Measurements from ENCODE around the gene SLIRP. TPM values are rescaled to one million over a fixed set of nuclear protein-coding genes. Genes with fewer than 3 reads are reported as not detected.

Gene SLIRP
- total RNA-seq, 1 donor from 2014 or later = 90.1 TPM

DNA sequence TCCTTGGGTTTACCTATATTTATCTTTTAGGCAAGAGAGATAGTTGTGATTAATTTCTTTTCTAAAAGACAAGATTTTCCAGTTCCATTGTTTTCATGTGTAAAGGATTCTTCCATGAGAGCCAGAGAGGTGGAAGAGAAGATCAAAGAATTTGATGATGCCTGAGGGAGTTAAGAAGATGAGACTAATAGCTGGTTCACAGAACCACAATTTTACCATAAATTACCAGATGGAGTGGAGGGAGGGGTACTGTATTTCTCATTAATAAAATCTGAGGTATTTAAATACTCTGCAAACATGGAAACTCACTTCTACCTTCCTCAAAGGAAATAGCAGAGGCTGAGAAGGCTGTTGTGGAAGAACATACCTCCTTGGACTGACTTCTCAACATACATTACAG, 34.7 kb upstream of the SLIRP start:
- Histone ChIP-seq H3K4me1 (no peaks in the 10 kb centered on the region), H3K9me3 (no peaks in the 10 kb centered on the region), H3K4me3 (no peak overlapping the region), H3K36me3 (peaks cover 0 to 42% of the 10 kb centered on the region in 2 donors), H3K27me3 (no peaks in the 10 kb centered on the region), H3K27ac (no peak overlapping the region)
- intact Hi-C loops (cut with DNase I) = no loop called here
- TF ChIP-seq, protein P1, sequence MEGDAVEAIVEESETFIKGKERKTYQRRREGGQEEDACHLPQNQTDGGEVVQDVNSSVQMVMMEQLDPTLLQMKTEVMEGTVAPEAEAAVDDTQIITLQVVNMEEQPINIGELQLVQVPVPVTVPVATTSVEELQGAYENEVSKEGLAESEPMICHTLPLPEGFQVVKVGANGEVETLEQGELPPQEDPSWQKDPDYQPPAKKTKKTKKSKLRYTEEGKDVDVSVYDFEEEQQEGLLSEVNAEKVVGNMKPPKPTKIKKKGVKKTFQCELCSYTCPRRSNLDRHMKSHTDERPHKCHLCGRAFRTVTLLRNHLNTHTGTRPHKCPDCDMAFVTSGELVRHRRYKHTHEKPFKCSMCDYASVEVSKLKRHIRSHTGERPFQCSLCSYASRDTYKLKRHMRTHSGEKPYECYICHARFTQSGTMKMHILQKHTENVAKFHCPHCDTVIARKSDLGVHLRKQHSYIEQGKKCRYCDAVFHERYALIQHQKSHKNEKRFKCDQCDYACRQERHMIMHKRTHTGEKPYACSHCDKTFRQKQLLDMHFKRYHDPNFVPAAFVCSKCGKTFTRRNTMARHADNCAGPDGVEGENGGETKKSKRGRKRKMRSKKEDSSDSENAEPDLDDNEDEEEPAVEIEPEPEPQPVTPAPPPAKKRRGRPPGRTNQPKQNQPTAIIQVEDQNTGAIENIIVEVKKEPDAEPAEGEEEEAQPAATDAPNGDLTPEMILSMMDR (IDR thresholded peaks at IDR 0.05) = no peak
- TF ChIP-seq POLR2A (IDR thresholded peaks at IDR 0.05) (no peak), POLR2AphosphoS5 (IDR thresholded peaks at IDR 0.05; ENCODE audit: insufficient read depth in 1 of 2, low read depth in 1 of 2) (no peak)
- DNase-seq (ENCODE audit: extremely low spot score in 2 of 2) = no peak

DNA sequence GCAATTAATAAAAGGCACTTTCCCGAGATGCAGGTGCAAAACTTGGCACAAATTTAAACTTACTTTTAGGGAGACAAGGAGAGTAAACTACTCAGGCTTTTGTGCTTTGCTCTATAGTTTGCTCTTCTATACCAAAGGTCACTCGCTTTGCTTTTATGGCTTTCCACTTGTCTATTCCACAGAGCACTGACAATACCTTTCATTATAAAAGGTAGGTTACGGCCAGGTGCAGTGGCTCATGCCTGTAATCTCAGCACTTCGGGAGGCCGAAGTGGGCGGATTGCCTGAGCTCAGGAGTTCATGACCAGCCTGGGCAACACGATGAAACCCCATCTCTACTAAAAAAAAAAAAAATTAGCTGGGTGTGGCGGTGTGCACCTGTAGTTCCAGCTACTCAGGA, 33.0 kb upstream of the SLIRP start:
- Histone ChIP-seq H3K4me1 (no peaks in the 10 kb centered on the region), H3K27me3 (no peaks in the 10 kb centered on the region), H3K27ac (no peak overlapping the region), H3K36me3 (peaks cover 0 to 49% of the 10 kb centered on the region in 2 donors), H3K4me3 (no peak overlapping the region), H3K9me3 (no peaks in the 10 kb centered on the region)
- TF ChIP-seq POLR2AphosphoS5 (IDR thresholded peaks at IDR 0.05; ENCODE audit: insufficient read depth in 1 of 2, low read depth in 1 of 2) (no peak), POLR2A (IDR thresholded peaks at IDR 0.05) (no peak)
- TF ChIP-seq, protein P1 (IDR thresholded peaks at IDR 0.05) = no peak
- intact Hi-C loops (cut with DNase I) = no loop called here
- no peak for DNase-seq (ENCODE audit: extremely low spot score in 2 of 2)

DNA sequence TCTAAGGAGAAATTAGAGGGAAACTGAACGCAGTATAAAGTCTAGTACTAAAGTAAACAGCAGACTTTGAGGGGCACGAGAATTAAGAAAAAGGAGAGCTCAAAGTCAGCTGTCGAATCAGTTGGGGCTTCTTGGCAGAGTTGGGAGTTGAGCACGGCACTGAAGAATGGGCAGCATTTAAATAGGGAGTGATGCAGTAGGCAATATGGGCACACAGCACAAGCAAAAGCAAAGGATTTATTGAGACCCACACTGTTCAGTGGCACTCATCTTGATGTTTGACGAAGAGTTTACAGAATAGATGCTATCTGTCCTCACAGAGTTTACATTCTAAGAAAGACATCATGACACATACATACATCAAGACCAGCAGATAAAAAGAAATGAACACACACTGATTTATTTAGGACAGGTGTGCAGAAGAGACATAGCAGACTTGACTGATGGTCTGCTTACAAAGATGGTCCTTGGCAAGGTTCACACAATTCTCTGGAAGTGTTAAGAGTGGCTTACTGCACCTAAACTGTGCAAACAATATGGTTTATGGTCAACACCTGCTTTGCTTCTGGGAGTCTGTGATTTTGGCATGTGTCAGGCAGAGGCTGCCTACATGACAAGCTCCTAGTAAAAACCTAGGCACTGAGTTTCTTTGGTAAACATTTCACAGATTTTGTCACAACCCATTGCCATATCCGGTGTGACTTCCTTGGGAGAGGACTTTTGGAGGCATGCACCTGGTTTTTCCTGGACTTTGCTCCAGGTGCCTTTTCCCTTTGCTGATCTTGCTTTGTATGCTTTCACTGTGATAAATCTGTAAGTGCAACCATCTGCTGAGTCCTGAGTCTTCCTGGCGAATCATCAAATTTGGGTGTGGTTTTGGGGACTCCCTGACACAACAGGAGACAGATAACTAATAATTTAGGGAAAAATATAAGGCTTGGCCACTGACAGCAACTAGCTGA, 26.4 kb upstream of the SLIRP start:
- H3K4me1 ChIP-seq = peaks cover 8% of the 10 kb centered on the region
- no peak for DNase-seq (ENCODE audit: extremely low spot score in 2 of 2)
- no peaks in the 10 kb centered on the region for H3K9me3 ChIP-seq
- H3K4me3 ChIP-seq = no peak overlapping the region
- H3K36me3 ChIP-seq = peaks cover 0 to 19% of the 10 kb centered on the region in 2 donors
- no peak overlapping the region for H3K27ac ChIP-seq
- intact Hi-C loops (cut with DNase I) = no loop called here
- H3K27me3 ChIP-seq = no peaks in the 10 kb centered on the region
- TF ChIP-seq, protein P1 (IDR thresholded peaks at IDR 0.05) = no peak
- TF ChIP-seq POLR2A (IDR thresholded peaks at IDR 0.05) = no peak
- TF ChIP-seq POLR2AphosphoS5 (IDR thresholded peaks at IDR 0.05; ENCODE audit: insufficient read depth in 1 of 2, low read depth in 1 of 2) = no peak

DNA sequence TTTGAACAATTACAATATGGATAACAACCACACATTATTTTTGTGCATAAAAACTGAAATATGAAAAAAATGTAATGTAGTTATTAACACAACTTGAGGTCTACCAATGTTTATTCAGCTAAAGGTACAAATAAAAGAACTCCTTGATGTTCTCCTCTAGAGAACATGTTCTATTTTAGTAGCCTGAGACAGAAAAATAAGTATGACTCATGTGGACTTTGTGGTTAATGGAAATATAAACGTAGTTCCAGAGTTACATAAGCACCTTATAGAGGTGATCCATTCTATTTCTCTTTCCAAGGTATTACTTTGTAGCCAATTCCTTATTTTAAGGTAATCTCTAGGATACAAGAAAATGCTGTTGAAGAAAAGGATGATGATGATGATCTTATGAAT, 25.7 kb upstream of the SLIRP start:
- peaks cover 0 to 23% of the 10 kb centered on the region in 2 donors for H3K36me3 ChIP-seq

More for the DNA sequence above, 25.7 kb upstream of the SLIRP start:
- Histone ChIP-seq H3K9me3 (no peaks in the 10 kb centered on the region), H3K4me3 (no peak overlapping the region), H3K27ac (no peak overlapping the region), H3K27me3 (no peaks in the 10 kb centered on the region), H3K4me1 (peaks cover 8% of the 10 kb centered on the region)
- intact Hi-C loops (cut with DNase I) = no loop called here
- no peak for DNase-seq (ENCODE audit: extremely low spot score in 2 of 2)
- TF ChIP-seq, protein P1 (IDR thresholded peaks at IDR 0.05) = no peak
- TF ChIP-seq POLR2AphosphoS5 (IDR thresholded peaks at IDR 0.05; ENCODE audit: insufficient read depth in 1 of 2, low read depth in 1 of 2) (no peak), POLR2A (IDR thresholded peaks at IDR 0.05) (no peak)
